Peyer's patch (tissue), 4 donors: ENCODE results near the gene BTBD17.

Experiments
- POLR2A ChIP-seq, 2 donors: fragments of 450-650 bp; IDR thresholded peaks; one replicate each; pipeline ENCODE4 v1.5.1; 2017; ENCODE audit warnings: antibody characterized with exemption in 2 of 2, mild to moderate bottlenecking in 2 of 2, moderate library complexity in 2 of 2
- TF ChIP-seq, protein P1 (sequence below), 6 experiments: fragments of 450-650 bp in 4 of 6; fragments of 200-600 bp in 2 of 6; sonication (generic) in 1 of 6; IDR thresholded peaks; one replicate each; pipeline ENCODE4 v1.5.1; 2017 to 2019; ENCODE audit warnings: antibody characterized with exemption in 6 of 6, mild to moderate bottlenecking in 3 of 6, moderate library complexity in 1 of 6

DNA sequence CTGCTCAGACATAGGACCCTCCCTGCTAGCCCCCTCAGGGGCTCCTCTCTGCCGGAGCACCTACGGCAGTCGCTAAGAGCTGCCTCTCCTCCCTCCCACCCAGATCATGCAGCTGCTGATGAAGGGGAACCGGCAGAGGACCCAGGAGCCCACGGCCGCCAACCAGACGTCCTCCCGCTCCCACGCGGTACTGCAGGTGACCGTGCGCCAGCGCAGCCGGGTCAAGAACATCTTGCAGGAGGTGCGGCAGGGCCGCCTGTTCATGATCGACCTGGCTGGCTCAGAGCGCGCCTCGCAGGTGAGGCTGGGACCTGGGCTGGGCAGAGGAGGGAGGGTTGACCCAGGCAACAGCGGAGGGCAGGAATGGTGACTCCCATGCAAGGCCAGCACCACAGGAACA, 17.0 kb downstream of the BTBD17 start:
- TF ChIP-seq, protein P1, sequence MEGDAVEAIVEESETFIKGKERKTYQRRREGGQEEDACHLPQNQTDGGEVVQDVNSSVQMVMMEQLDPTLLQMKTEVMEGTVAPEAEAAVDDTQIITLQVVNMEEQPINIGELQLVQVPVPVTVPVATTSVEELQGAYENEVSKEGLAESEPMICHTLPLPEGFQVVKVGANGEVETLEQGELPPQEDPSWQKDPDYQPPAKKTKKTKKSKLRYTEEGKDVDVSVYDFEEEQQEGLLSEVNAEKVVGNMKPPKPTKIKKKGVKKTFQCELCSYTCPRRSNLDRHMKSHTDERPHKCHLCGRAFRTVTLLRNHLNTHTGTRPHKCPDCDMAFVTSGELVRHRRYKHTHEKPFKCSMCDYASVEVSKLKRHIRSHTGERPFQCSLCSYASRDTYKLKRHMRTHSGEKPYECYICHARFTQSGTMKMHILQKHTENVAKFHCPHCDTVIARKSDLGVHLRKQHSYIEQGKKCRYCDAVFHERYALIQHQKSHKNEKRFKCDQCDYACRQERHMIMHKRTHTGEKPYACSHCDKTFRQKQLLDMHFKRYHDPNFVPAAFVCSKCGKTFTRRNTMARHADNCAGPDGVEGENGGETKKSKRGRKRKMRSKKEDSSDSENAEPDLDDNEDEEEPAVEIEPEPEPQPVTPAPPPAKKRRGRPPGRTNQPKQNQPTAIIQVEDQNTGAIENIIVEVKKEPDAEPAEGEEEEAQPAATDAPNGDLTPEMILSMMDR (IDR thresholded peaks at IDR 0.05), result no peak
- TF ChIP-seq POLR2A (IDR thresholded peaks at IDR 0.05), result no peak
